GM23248 (cell line): ENCODE measurements around the gene OMP. TPM values are rescaled to one million over a fixed set of nuclear protein-coding genes. Genes with fewer than 3 reads are reported as not detected.
"Not testable (repeated sequence)": the region's sequence is repeated elsewhere in the genome, so short reads cannot be mapped to it uniquely, and the experiment has no call there.

Experiments
- DNase-seq: peaks from one replicate; pipeline ENCODE4 v3.0.0-alpha.2; 2015
- H2AFZ ChIP-seq: fragments of 200-600 bp; sonication (generic); 2 replicates; pipeline ENCODE4 v1.6.1; 2016; ENCODE audit warnings: antibody characterized with exemption
- H3F3A ChIP-seq: fragments of 200-600 bp; sonication (generic); 2 replicates; pipeline ENCODE4 v1.6.1; 2016; ENCODE audit warnings: mild to moderate bottlenecking, antibody characterized with exemption, mixed run types; ENCODE audit not compliant: insufficient read depth
- H3K27ac ChIP-seq: fragments of 200-600 bp; sonication (generic); 2 replicates; pipeline ENCODE4 v1.5.1; 2016; ENCODE audit warnings: mild to moderate bottlenecking
- H3K27me3 ChIP-seq: fragments of 200-600 bp; sonication (generic); replicated peaks from 2 replicates; pipeline ENCODE4 v1.6.1; 2016; ENCODE audit warnings: mild to moderate bottlenecking; ENCODE audit not compliant: insufficient read depth
- H3K36me3 ChIP-seq: fragments of 200-600 bp; sonication (generic); 2 replicates; pipeline ENCODE4 v1.6.1; 2016; ENCODE audit warnings: low read depth, mild to moderate bottlenecking
- H3K4me1 ChIP-seq: fragments of 200-600 bp; sonication (generic); 2 replicates; pipeline ENCODE4 v1.6.1; 2016; ENCODE audit warnings: mild to moderate bottlenecking; ENCODE audit not compliant: insufficient read depth
- H3K4me2 ChIP-seq: fragments of 200-600 bp; sonication (generic); one replicate; pipeline ENCODE4 v1.6.1; 2016; ENCODE audit warnings: mild to moderate bottlenecking; ENCODE audit not compliant: unreplicated experiment
- H3K4me3 ChIP-seq: fragments of 200-600 bp; sonication (generic); 2 replicates; pipeline ENCODE4 v1.5.1; 2016; ENCODE audit warnings: mild to moderate bottlenecking
- H3K79me2 ChIP-seq: fragments of 200-600 bp; sonication (generic); 2 replicates; pipeline ENCODE4 v1.6.1; 2016; ENCODE audit warnings: mild to moderate bottlenecking; ENCODE audit not compliant: insufficient read depth
- H3K9ac ChIP-seq: fragments of 200-600 bp; sonication (generic); 2 replicates; pipeline ENCODE4 v1.6.1; 2016; ENCODE audit warnings: mild to moderate bottlenecking
- H3K9me2 ChIP-seq: fragments of 200-600 bp; sonication (generic); 2 replicates; pipeline ENCODE4 v1.6.1; 2016; ENCODE audit warnings: mixed run types, mild to moderate bottlenecking, moderate library complexity; ENCODE audit not compliant: insufficient read depth
- H3K9me3 ChIP-seq: fragments of 200-600 bp; sonication (generic); one replicate; pipeline ENCODE4 v1.6.1; 2017; ENCODE audit warnings: low read depth
- H4K20me1 ChIP-seq: fragments of 200-600 bp; sonication (generic); 2 replicates; pipeline ENCODE4 v1.6.0; 2016; ENCODE audit not compliant: insufficient read depth
- EZH2 ChIP-seq: fragments of 200-600 bp; sonication (generic); IDR thresholded peaks from 2 replicates; pipeline ENCODE4 v1.6.1; 2018; ENCODE audit warnings: antibody characterized with exemption, mild to moderate bottlenecking; ENCODE audit not compliant: insufficient read depth, poor library complexity, severe bottlenecking
- EZH2phosphoT487 ChIP-seq: fragments of 200-600 bp; sonication (generic); IDR thresholded peaks from 2 replicates; pipeline ENCODE4 v1.6.1; 2018; ENCODE audit warnings: antibody characterized with exemption, moderate library complexity, mild to moderate bottlenecking, low read depth; ENCODE audit not compliant: insufficient read depth
- WGBS, 2 experiments: methylation state at CpG; one replicate each; pipeline ENCODE4 v1.1.6; 2015 to 2017; ENCODE audit warnings: low lambda C conversion rate in 2 of 2, low coverage in 1 of 2; ENCODE audit errors: missing lambda C conversion rate in 2 of 2; 5-methylcytosine and 5-hydroxymethylcytosine counted together
- in situ Hi-C: fragments of 300-500 bp; cut with MboI; formaldehyde crosslinking; loops from 2 replicates; pipeline ENCODE4 v1.15.0; 2020
- polyA plus RNA-seq: library from polyadenylated mRNA; unstranded; fragments of >200 nt; fragmentation: Nextera tagmentation; extraction: Ambion mirVana; gene quantifications from 2 replicates; pipeline ENCODE4 v1.2.1, GENCODE V29; 2016
- total RNA-seq: library from RNA; depleted of rRNA; stranded (reverse); fragments of >200 nt; shearing (Covaris generic); gene quantifications from 2 replicates; pipeline ENCODE4 v1.2.3, GENCODE V29; 2014

Gene OMP
- total and polyA plus RNA-seq, 2 experiments from 2014 or later, result not detected

DNA sequence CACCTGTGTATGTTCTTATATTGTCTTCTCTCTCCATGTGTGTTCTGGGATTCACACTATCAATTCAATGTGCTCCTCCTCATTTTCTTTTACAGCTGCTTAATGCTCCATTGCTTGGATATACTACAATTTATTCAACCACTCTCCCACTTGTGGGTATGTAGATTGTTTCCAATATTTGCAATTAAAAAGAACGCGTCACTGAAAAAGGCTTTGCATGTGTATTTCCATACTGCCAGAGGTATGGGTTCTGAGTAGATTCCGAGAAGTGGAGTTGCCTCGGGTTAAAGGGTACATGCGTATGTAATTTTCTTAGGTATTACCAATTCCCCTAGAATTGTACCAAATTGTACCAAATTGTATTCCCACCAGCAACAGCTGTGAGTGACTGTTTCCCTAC, 42.8 kb upstream of the OMP start:
- DNase-seq, result no peak
- Histone ChIP-seq H2AFZ (no peak overlapping the region), H3F3A (no peaks in the 10 kb centered on the region), H3K9ac (no peak overlapping the region), H3K9me2 (no peaks in the 10 kb centered on the region), H3K27me3 (no peaks in the 10 kb centered on the region), H3K4me2 (no peak overlapping the region), H3K9me3 (no peaks in the 10 kb centered on the region), H4K20me1 (no peaks in the 10 kb centered on the region), H3K4me1 (no peaks in the 10 kb centered on the region), H3K4me3 (no peak overlapping the region), H3K27ac (no peak overlapping the region), H3K79me2 (no peaks in the 10 kb centered on the region), H3K36me3 (no peaks in the 10 kb centered on the region)
- in situ Hi-C loops, result no loop called here
- 77 to 82% methylated on average over 5 of the region's 5 CpGs for WGBS, 2 experiments
- TF ChIP-seq EZH2, result no peak
- TF ChIP-seq EZH2phosphoT487, result no peak

- WGBS, 2 experiments, result 62 to 67% methylated on average over 4 of the region's 4 CpGs
- in situ Hi-C loops, result no loop called here
- H3K27ac ChIP-seq, result no peak overlapping the region
- H3K4me2 ChIP-seq, result no peak overlapping the region
- no peak overlapping the region for H2AFZ ChIP-seq
- H3K4me3 ChIP-seq, result no peak overlapping the region
- H3K79me2 ChIP-seq, result no peaks in the 10 kb centered on the region
- no peak for DNase-seq
- no peaks in the 10 kb centered on the region for H3K4me1 ChIP-seq
- no peaks in the 10 kb centered on the region for H4K20me1 ChIP-seq
- no peaks in the 10 kb centered on the region for H3K9me3 ChIP-seq
- no peaks in the 10 kb centered on the region for H3K9me2 ChIP-seq
- TF ChIP-seq EZH2phosphoT487 (no peak), EZH2 (no peak)
- no peak overlapping the region for H3K9ac ChIP-seq
- H3F3A ChIP-seq, result no peaks in the 10 kb centered on the region
- no peaks in the 10 kb centered on the region for H3K27me3 ChIP-seq
- H3K36me3 ChIP-seq, result no peaks in the 10 kb centered on the region
Observed at GRCh38 chr11:77060234-77060633, 42.4 kb upstream of the OMP start.

DNA sequence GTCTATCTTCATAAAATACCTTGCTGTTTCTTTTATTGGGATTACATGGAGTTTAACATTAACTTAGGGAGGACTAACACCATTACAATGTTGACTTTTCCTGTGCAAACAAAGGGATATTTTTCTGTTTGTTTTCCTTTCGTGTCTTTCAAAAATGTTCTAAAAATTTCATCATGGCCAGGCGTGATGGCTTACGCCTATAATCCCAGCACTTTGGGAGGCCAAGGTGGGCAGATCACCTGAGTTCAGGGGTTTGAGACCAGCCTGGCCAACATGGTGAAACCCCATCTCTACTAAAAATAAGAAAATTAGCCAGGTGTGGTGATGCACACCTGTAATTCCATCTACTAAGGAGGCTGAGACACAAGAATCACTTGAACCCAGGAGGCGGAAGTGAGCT, 41.4 kb upstream of the OMP start:
- H3F3A ChIP-seq, in situ Hi-C loops, H3K4me3 ChIP-seq, H3K9ac ChIP-seq, H3K9me2 ChIP-seq, H3K36me3 ChIP-seq, H3K27ac ChIP-seq, DNase-seq, H3K9me3 ChIP-seq, H3K79me2 ChIP-seq, H3K27me3 ChIP-seq, H3K4me1 ChIP-seq, H3K4me2 ChIP-seq, H2AFZ ChIP-seq, H4K20me1 ChIP-seq: not testable (repeated sequence)
- 61 to 68% methylated on average over 4 of the region's 4 CpGs for WGBS, 2 experiments

GRCh38 chr11:77062924-77063323, 39.7 kb upstream of the OMP start:
- in situ Hi-C loops, result no loop called here
- no peak for DNase-seq
- no peaks in the 10 kb centered on the region for H3K36me3 ChIP-seq
- no peaks in the 10 kb centered on the region for H4K20me1 ChIP-seq
- no peak overlapping the region for H2AFZ ChIP-seq
- no peaks in the 10 kb centered on the region for H3K27me3 ChIP-seq
- H3F3A ChIP-seq, result 0 out of 2 replicates have a peak, but pooled peaks cover 4% of the 10 kb centered on the region
- no peak overlapping the region for H3K4me3 ChIP-seq
- no peak overlapping the region for H3K9ac ChIP-seq
- no peaks in the 10 kb centered on the region for H3K9me2 ChIP-seq
- H3K4me1 ChIP-seq, result 0 out of 2 replicates have a peak, but pooled peaks cover 4% of the 10 kb centered on the region
- no peaks in the 10 kb centered on the region for H3K9me3 ChIP-seq
- TF ChIP-seq EZH2phosphoT487 (no peak), EZH2 (no peak)
- no peak overlapping the region for H3K27ac ChIP-seq
- H3K4me2 ChIP-seq, result no peak overlapping the region
- peaks cover 10% of the 10 kb centered on the region for H3K79me2 ChIP-seq

- Histone ChIP-seq H3K27ac (no peak overlapping the region), H3K36me3 (no peaks in the 10 kb centered on the region), H4K20me1 (no peaks in the 10 kb centered on the region), H3K27me3 (no peaks in the 10 kb centered on the region), H3K9me2 (no peaks in the 10 kb centered on the region), H3K4me2 (no peak overlapping the region), H3K9ac (no peak overlapping the region), H3K4me1 (0 out of 2 replicates have a peak, but pooled peaks cover 9% of the 10 kb centered on the region), H3K9me3 (no peaks in the 10 kb centered on the region), H2AFZ (no peak overlapping the region), H3K4me3 (no peak overlapping the region), H3F3A (0 out of 2 replicates have a peak, but pooled peaks cover 4% of the 10 kb centered on the region), H3K79me2 (peaks cover 14% of the 10 kb centered on the region)
- 90 to 95% methylated on average over 1 of the region's 1 CpG for WGBS, 2 experiments
- TF ChIP-seq EZH2phosphoT487, result no peak
- no peak for TF ChIP-seq EZH2
- in situ Hi-C loops, result no loop called here
- no peak for DNase-seq
Observed at GRCh38 chr11:77063407-77063806, 39.2 kb upstream of the OMP start.
